NCI-H2081 (cell line): Measurements from ENCODE around the gene CHST9.
"Not testable (repeated sequence)": the region's sequence is repeated elsewhere in the genome, so short reads cannot be mapped to it uniquely, and the experiment has no call there.

Source experiments
- DNase-seq, 2 experiments: peaks; one replicate each; lab custom pipeline; 2025; lab: John Stamatoyannopoulos, UW

The CHST9 gene

GRCh38 chr18:27171993-27172392 lies 13.1 kb downstream of the CHST9 start:
- no peak for DNase-seq

GRCh38 chr18:27165412-27165811 lies 19.7 kb downstream of the CHST9 start:
- no peak for DNase-seq

GRCh38 chr18:27164905-27165304 lies 20.2 kb downstream of the CHST9 start:
- DNase-seq = no peak

- DNase-seq = not testable (repeated sequence)
Observed at GRCh38 chr18:27163197-27163716, 21.9 kb downstream of the CHST9 start.

- DNase-seq = not testable (repeated sequence)
Observed at GRCh38 chr18:27149240-27149639, 35.9 kb downstream of the CHST9 start.

GRCh38 chr18:27144672-27145071 lies 40.4 kb downstream of the CHST9 start:
- DNase-seq = no peak

- no peak for DNase-seq
Observed at GRCh38 chr18:27143580-27144287, 41.4 kb downstream of the CHST9 start.

GRCh38 chr18:27142891-27143290 lies 42.2 kb downstream of the CHST9 start:
- no peak for DNase-seq

GRCh38 chr18:27141876-27142275 lies 43.2 kb downstream of the CHST9 start:
- DNase-seq = peak in 1 of 2 experiments; percentile 14

- DNase-seq = no peak
Observed at GRCh38 chr18:27138079-27138478, 47.0 kb downstream of the CHST9 start.

- DNase-seq = no peak
Observed at GRCh38 chr18:27136208-27136535, 48.9 kb downstream of the CHST9 start.

- DNase-seq = no peak
Observed at GRCh38 chr18:27135504-27136207, 49.5 kb downstream of the CHST9 start.

- no peak for DNase-seq
Observed at GRCh38 chr18:27130065-27130630, 55.0 kb downstream of the CHST9 start.

GRCh38 chr18:27124196-27124595 lies 60.9 kb downstream of the CHST9 start:
- no peak for DNase-seq

- DNase-seq = no peak
Observed at GRCh38 chr18:27121108-27121507, 64.0 kb downstream of the CHST9 start.

- DNase-seq = no peak
Observed at GRCh38 chr18:27120246-27120645, 64.9 kb downstream of the CHST9 start.

- no peak for DNase-seq
Observed at GRCh38 chr18:27118973-27119372, 66.1 kb downstream of the CHST9 start.

- DNase-seq = no peak
Observed at GRCh38 chr18:27114842-27115241, 70.3 kb downstream of the CHST9 start.

- no peak for DNase-seq
Observed at GRCh38 chr18:27113358-27113757, 71.8 kb downstream of the CHST9 start.

GRCh38 chr18:27110319-27110718 lies 74.8 kb downstream of the CHST9 start:
- DNase-seq = peak; percentile 5 to 66

- DNase-seq = peak; percentile 21 to 44
Observed at GRCh38 chr18:27109451-27109850, 75.7 kb downstream of the CHST9 start.

GRCh38 chr18:27108842-27109241 lies 76.3 kb downstream of the CHST9 start:
- no peak for DNase-seq

- DNase-seq = no peak
Observed at GRCh38 chr18:27104743-27105142, 80.4 kb downstream of the CHST9 start.
